Spleen (tissue), 11 donors: ENCODE results near the gene ARL15. TPM values are rescaled to one million over a fixed set of nuclear protein-coding genes. Genes with fewer than 3 reads are reported as not detected.

Experiments
- DNase-seq: peaks from one replicate; pipeline ENCODE4 v3.0.0-alpha.2; 2020
- H3K27ac ChIP-seq, 8 donors: fragments of 200-600 bp; sonication (generic) in 7 of 8; 1 replicate in 4 of 8; 2 replicates in 4 of 8; pipeline versions ENCODE4 v1.5.0 to v1.8.0; 2016 to 2021; ENCODE audit warnings: inconsistent platforms in 4 of 8, mild to moderate bottlenecking in 4 of 8, moderate library complexity in 1 of 8
- H3K27me3 ChIP-seq, 7 donors: fragments of 200-600 bp; sonication (generic) in 6 of 7; replicated peaks in 1 of 7; 1 replicate in 4 of 7; 2 replicates in 3 of 7; pipeline versions ENCODE4 v1.5.0 to v1.8.0; 2016 to 2021; ENCODE audit warnings: inconsistent platforms in 3 of 7, mild to moderate bottlenecking in 1 of 7
- H3K36me3 ChIP-seq, 6 donors: fragments of 200-600 bp; sonication (generic) in 5 of 6; 1 replicate in 4 of 6; 2 replicates in 2 of 6; pipeline versions ENCODE4 v1.5.0 to v1.8.0; 2016 to 2021; ENCODE audit warnings: inconsistent platforms in 2 of 6
- H3K4me1 ChIP-seq, 6 donors: fragments of 200-600 bp; sonication (generic) in 5 of 6; 1 replicate in 3 of 6; 2 replicates in 3 of 6; pipeline versions ENCODE4 v1.5.0 to v1.8.0; 2016 to 2021; ENCODE audit warnings: inconsistent platforms in 3 of 6
- H3K4me3 ChIP-seq, 8 donors: fragments of 200-600 bp; sonication (generic) in 7 of 8; 1 replicate in 4 of 8; 2 replicates in 4 of 8; pipeline versions ENCODE4 v1.5.0 to v1.8.0; 2016 to 2021; ENCODE audit warnings: inconsistent platforms in 4 of 8, mild to moderate bottlenecking in 4 of 8, moderate library complexity in 2 of 8
- H3K9me3 ChIP-seq, 8 donors: fragments of 200-600 bp; sonication (generic) in 7 of 8; 1 replicate in 4 of 8; 2 replicates in 4 of 8; pipeline versions ENCODE4 v1.5.0 to v1.8.0; 2016 to 2021; ENCODE audit warnings: inconsistent platforms in 4 of 8
- CTCF ChIP-seq, 11 experiments: fragments of 200-600 bp in 7 of 11; fragments of 450-650 bp in 4 of 11; sonication (generic) in 4 of 11; IDR thresholded peaks in 8 of 11; conservative IDR thresholded peaks in 3 of 11; 1 replicate in 7 of 11; 2 replicates in 4 of 11; pipeline versions ENCODE4 v1.4.0 to v1.8.0; 2016 to 2021; ENCODE audit warnings: antibody characterized with exemption in 11 of 11, inconsistent platforms in 4 of 11, mild to moderate bottlenecking in 1 of 11
- POLR2A ChIP-seq, 3 donors: fragments of 450-650 bp; IDR thresholded peaks; one replicate each; pipeline ENCODE4 v1.5.1; 2017; ENCODE audit warnings: antibody characterized with exemption in 3 of 3, mild to moderate bottlenecking in 1 of 3
- POLR2AphosphoS5 ChIP-seq, 3 donors: sonication (generic); formaldehyde crosslinking; IDR thresholded peaks; one replicate each; pipeline ENCODE4 v1.5.1; 2017; ENCODE audit warnings: antibody characterized with exemption in 3 of 3
- WGBS, 5 donors: extraction: QIAGEN DNeasy Blood & Tissue Kit in 3 of 5; methylation state at CpG; one replicate each; pipeline versions ENCODE4 v1.1.5 to v1.1.7; 2013 to 2018; 5-methylcytosine and 5-hydroxymethylcytosine counted together
- intact Hi-C: fragments of 100-400 bp; cut with DNase I; formaldehyde crosslinking; loops from one replicate; pipeline ENCODE4 v1.15.0; 2023; ENCODE audit warnings: low total_unique reads
- polyA plus RNA-seq, 3 donors: library from polyadenylated mRNA; stranded (reverse); fragments of 200-250 nt; gene quantifications; one replicate each; pipeline ENCODE4 v1.2.1, GENCODE V29; 2013
- total RNA-seq, 7 donors: library from RNA; depleted of rRNA in 3 of 7; stranded (reverse); fragments of >200 nt in 3 of 7; fragmentation: NEBNext Ultra II Directional in 4 of 7; extraction: Animal tissue kit (Norgen Biotek cat#: 25700) in 4 of 7; gene quantifications; one replicate each; pipeline versions ENCODE4 v1.1.0 to v1.2.1, GENCODE V29; 2016 to 2021
- donor health status: healthy with polysubstance abuse.
- donor health status: DM: no; HTN: no; CAD: no; lungs with moderate emphysema.
- donor health status: DM: no; HTN: no; CAD: no.
- donor health status: Bipolar disorder and iron deficiency.
- donor health status: healthy.
- donor health status: DM: no; HTN: no; CAD: no.
- donor health status: DM: yes; HTN: yes; CAD: no.

The ARL15 gene
- total and polyA plus RNA-seq, 10 donors, result 6.3 to 70.2 (median 37.1) TPM

GRCh38 chr5:54312499-54312898 lies 2.1 kb upstream of the ARL15 start:
- Histone ChIP-seq H3K9me3 (no peaks in the 10 kb centered on the region), H3K4me1 (peaks cover 0 to 39% (median 27%) of the 10 kb centered on the region in 6 donors), H3K36me3 (no peaks in the 10 kb centered on the region), H3K27ac (no peak overlapping the region), H3K27me3 (no peaks in the 10 kb centered on the region), H3K4me3 (no peak overlapping the region)
- intact Hi-C loops, result loop anchor here (10.0 kb wide), 1 partner anchor 102 kb away; no protein-coding TSS in a partner anchor
- TF ChIP-seq POLR2A (IDR thresholded peaks at IDR 0.05) (no peak), CTCF (IDR thresholded peaks at IDR 0.05 in 8 of 11, conservative IDR thresholded peaks at IDR 0.05 in 3 of 11) (no peak), POLR2AphosphoS5 (IDR thresholded peaks at IDR 0.05) (no peak)
- WGBS, 5 donors, result 79 to 87% (median 85%) methylated on average over 3 of the region's 3 CpGs
- no peak for DNase-seq

- H3K4me1 ChIP-seq, result peaks cover 0 to 49% (median 29%) of the 10 kb centered on the region in 6 donors
- peak overlapping the region; percentile 82 to 94 (median 91) for H3K27ac ChIP-seq
- H3K27me3 ChIP-seq, result no peaks in the 10 kb centered on the region
- H3K9me3 ChIP-seq, result no peaks in the 10 kb centered on the region
- no peak for TF ChIP-seq POLR2A (IDR thresholded peaks at IDR 0.05)
- TF ChIP-seq CTCF (IDR thresholded peaks at IDR 0.05 in 8 of 11, conservative IDR thresholded peaks at IDR 0.05 in 3 of 11), result no peak
- no peak for TF ChIP-seq POLR2AphosphoS5 (IDR thresholded peaks at IDR 0.05)
- no peaks in the 10 kb centered on the region for H3K36me3 ChIP-seq
- H3K4me3 ChIP-seq, result peak overlapping the region; percentile 71 to 93 (median 90)
- intact Hi-C loops, result loop anchor here (10.0 kb wide), 1 partner anchor 104 kb away; no protein-coding TSS in a partner anchor
- no peak for DNase-seq
- 0 to 1% (median 0%) methylated on average over 16 of the region's 16 CpGs for WGBS, 5 donors
Measured at GRCh38 chr5:54311176-54311677, 854 bp upstream of the ARL15 start.

- Histone ChIP-seq H3K4me1 (peaks cover 0 to 57% (median 31%) of the 10 kb centered on the region in 6 donors), H3K36me3 (no peaks in the 10 kb centered on the region), H3K27me3 (no peaks in the 10 kb centered on the region), H3K9me3 (no peaks in the 10 kb centered on the region), H3K4me3 (peak overlapping the region; percentile 71 to 93 (median 90)), H3K27ac (peak overlapping the region; percentile 82 to 94 (median 91))
- peak; percentile 92 for DNase-seq
- TF ChIP-seq POLR2AphosphoS5 (IDR thresholded peaks at IDR 0.05) (no peak), CTCF (IDR thresholded peaks at IDR 0.05 in 8 of 11, conservative IDR thresholded peaks at IDR 0.05 in 3 of 11) (no peak), POLR2A (IDR thresholded peaks at IDR 0.05) (no peak)
- intact Hi-C loops, result loop anchor here (10.0 kb wide), 1 partner anchor 105 kb away; no protein-coding TSS in a partner anchor
- 0 to 1% (median 1%) methylated on average over 36 to 39 of the region's 39 CpGs for WGBS, 5 donors
Measured at GRCh38 chr5:54309691-54310432, 511 bp downstream of the ARL15 start.

GRCh38 chr5:54309276-54309675 lies 1.1 kb downstream of the ARL15 start:
- peak overlapping the region; percentile 71 to 93 (median 90) for H3K4me3 ChIP-seq
- peaks cover 0 to 63% (median 32%) of the 10 kb centered on the region in 6 donors for H3K4me1 ChIP-seq
- peak overlapping the region in 5 of 8 donors; percentile 89 to 93 (median 91) for H3K27ac ChIP-seq
- no peaks in the 10 kb centered on the region for H3K36me3 ChIP-seq
- no peak for TF ChIP-seq POLR2A (IDR thresholded peaks at IDR 0.05)
- TF ChIP-seq CTCF (IDR thresholded peaks at IDR 0.05 in 8 of 11, conservative IDR thresholded peaks at IDR 0.05 in 3 of 11), result no peak
- TF ChIP-seq POLR2AphosphoS5 (IDR thresholded peaks at IDR 0.05), result no peak
- DNase-seq, result no peak
- H3K9me3 ChIP-seq, result no peaks in the 10 kb centered on the region
- intact Hi-C loops, result no loop called here
- H3K27me3 ChIP-seq, result no peaks in the 10 kb centered on the region
- WGBS, 5 donors, result 34 to 49% (median 39%) methylated on average over 10 of the region's 10 CpGs
